Femur (tissue), 1 donor: ENCODE data around the gene ATPAF1.

Source experiments
- DNase-seq: peaks from one replicate; pipeline ENCODE4 v3.0.0-alpha.2; 2017

ATPAF1 gene

DNA sequence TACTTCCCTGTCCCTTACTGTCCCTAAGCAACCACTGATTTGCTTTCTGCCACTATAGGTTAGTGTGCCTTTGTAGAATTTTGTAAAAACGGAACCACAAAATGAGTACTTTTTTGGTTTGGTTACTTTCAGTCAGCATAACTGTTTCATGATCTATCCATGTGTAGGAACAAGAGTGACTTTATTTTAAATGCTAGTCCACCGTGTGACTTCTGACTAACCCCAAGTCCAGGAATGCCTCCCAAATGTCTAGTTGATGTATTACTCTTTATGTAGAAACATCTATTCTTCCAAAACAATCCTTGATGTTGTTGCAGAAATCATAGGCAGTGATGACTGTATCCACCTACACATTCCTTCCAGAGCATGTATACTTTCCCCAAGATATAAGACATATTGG lies 21.3 kb downstream of the ATPAF1 start:
- no peak for DNase-seq

DNA sequence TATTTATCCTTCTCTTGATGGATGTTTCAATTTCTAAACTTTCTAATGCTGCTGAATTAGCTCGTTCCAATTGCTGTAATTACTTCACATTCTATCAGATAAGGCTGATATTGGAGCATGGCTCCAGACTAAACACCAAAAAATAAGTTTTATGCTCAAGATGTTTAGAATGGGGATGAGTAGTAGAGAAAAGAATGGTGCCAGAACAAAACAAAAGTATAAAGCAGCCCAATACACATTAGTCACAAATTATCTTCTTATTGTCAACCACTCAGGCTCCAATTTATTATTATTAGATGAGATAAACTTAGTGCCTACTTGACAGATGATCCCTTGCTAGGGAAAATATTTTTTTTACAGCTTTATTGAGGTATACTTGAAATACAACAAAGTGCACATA lies 21.8 kb downstream of the ATPAF1 start:
- no peak for DNase-seq

DNA sequence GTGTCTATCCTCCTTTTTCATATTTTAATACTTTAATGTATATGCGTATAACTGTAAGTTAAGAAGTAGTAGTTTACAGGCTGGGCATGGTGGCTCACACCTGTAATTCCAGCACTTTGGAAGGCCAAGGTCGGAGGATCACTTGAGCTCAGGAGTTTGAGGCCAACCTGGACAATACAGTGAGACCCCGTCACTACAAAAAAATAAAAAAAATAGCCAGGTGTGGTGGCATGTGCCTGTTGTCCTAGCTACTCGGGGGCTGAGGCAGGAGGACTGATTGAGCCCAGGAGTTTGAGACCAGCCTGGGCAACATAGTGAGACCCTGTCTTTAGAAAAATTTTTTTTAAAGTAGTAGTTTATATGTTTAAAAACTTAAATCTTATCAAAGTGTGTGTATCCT lies 22.3 kb downstream of the ATPAF1 start:
- no peak for DNase-seq

DNA sequence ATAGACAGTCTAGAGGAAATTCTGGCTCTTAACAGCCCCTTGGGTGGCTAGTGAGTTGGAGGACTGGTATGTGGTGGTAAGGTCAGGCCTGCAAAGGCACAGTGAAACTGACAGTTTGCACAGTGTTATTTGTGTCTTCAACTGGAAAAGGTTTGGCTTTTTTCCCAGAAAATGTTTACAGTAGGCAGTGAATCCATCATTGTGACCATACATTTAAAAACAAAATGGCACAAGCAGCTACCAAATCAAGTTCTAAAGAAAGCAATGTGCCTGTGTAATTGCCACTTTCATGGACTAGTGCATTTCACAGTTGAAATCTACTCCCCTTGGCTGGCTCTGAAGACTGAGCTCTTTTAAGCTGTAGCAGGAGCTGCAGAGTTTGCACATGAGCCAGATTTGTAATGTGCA lies 24.8 kb downstream of the ATPAF1 start:
- no peak for DNase-seq

DNA sequence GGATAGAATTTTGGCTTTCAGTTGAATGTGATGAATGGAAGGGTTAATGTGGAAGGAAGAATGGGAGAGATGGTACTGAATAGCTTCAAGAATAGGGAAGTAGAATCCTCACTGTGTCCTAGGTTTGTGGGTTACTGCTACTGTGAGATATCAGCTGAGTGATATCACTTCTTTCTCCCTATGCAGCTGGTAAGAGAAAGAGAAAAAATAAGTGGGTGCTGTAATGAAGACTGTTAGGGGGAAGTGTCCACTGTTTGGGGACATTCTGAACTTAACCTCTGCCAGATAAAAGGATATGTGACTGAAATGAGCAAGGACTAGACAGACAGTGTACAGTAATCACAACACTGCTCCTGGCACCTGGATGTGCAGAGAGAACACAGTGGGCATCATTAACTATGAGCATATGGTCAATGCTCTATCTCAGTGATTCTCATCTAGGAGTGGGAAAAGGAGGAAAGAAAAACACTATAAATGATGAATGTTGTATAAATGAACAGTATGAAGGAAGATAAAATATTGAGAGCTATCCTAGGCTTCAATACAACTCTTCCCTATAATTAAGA lies 26.0 kb downstream of the ATPAF1 start:
- no peak for DNase-seq

DNA sequence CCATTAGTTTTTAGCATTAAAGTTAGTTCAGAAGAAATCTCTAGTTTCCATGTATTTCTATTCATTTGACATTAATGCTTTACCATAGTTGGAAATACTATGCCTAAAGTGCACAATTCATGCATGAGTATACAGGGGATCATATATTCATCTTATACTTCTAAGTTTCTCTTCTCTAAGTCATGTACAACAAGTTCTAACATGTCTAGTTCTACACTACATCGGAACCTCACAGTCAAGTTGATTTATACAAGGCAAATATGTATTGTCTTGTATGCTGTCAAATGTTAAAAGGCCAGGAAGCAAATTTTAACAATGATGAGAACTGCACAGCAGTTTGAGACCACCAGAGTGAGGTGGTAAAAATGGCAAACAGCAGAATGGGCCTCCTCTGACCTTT lies 28.6 kb downstream of the ATPAF1 start:
- DNase-seq = no peak

- DNase-seq = no peak
These were observed 29.2 kb downstream of the ATPAF1 start for GRCh38 chr1:46638921-46639320.

- no peak for DNase-seq
These were observed 30.6 kb downstream of the ATPAF1 start for GRCh38 chr1:46637444-46638083.

- DNase-seq = no peak
These were observed 33.0 kb downstream of the ATPAF1 start for GRCh38 chr1:46635205-46635604.

- DNase-seq = no peak
These were observed 37.4 kb downstream of the ATPAF1 start for GRCh38 chr1:46630719-46631118.

- DNase-seq = no peak
These were observed 44.2 kb downstream of the ATPAF1 start for GRCh38 chr1:46623743-46624644.

DNA sequence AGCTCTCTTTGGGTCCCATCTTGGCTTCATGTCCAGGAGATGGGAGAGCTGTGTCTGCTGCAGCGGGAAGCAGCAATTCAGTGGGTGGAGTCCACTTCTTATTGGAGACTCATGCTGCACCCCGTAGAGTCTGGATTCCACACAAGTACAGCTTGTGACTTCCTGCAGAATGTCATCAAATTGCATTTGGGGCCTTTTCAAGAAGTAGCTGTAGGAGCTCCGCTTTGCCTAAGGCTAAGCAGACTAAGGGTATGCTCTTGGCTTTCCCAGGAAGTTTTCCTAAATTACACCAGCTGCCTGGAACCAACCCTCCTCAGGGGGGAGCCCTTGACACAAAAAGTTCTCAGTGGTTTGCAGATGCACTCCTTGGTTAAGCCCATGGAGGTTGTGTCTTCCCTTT lies 45.8 kb downstream of the ATPAF1 start:
- DNase-seq = no peak

DNA sequence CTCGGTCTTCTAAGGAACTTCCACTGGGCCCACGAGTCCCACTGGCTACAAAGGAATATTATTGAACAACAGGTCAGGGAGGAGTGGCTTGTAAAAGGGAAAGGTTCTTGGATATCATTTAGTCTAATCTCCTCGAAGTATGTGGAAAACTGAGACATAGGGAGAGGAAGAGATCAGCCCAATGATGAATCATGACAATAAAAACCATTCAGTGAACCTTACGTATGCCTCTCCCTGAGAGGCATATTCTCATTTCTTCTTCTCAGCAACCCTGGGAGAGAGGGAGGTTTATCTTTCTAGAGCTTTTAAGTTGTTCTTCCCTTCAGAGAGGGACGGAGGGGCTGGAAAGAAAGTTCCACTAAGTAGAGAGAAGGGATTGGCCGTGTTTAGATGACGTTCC lies 46.2 kb downstream of the ATPAF1 start:
- DNase-seq = no peak

DNA sequence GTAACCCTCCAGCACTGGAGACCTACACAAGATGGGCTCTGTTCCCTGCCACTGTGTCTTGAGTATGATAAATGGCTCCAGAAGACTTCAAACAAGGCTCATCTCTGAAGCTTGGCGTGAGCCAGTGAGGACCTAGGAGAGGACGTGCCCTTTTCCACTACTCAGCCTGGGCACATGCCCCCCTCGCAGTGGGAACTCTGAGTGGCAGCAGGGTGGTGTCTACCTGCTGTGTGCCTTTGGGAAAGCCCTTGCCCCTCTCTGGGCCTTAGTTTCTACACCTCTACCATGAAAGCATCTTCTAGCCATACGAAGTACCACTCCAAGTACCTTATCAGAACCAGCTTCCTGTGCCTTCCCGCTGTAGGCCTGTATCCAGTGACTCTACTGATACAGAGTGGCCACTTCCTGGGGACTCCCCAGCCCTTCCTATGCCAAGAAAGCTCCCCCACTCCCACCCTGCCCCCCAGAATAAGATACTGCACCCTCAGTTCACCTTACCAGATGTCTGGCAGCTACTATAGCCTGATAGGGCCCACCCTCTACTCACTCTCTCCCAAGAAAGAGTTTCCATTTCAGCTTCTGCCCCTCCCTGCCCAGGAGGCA lies 48.4 kb downstream of the ATPAF1 start:
- no peak for DNase-seq

DNA sequence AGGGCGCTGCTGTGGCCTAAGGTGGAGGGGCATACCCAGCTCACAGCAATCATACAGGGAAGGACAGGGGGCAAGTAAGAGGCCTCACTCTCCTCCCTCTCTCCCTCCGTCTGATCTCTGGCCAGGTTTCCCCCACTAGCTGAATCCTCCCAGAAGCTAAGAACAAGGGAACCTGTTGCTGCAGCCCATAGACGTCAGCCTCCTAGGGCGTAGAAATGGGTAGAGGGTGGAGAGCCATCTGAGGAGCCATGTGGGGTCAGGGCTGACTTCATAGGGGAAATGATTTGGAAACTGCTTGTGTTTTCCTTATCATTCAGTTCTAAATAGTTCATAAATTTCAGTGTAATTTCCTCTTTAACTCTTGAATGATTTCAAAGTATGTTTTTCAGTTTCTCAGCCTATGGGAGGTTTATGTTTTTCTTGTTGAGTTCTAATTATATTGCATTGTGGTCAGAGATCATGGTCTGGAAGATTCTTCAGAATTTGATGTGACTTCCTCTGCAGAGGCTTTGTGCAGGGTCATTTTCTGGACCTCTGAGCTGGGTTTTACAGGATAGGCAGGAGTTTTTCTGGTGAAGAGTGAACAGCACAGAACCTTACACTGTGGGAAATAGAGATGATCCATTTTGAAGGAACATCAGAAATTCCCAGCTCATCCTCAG lies 49.3 kb downstream of the ATPAF1 start:
- no peak for DNase-seq

DNA sequence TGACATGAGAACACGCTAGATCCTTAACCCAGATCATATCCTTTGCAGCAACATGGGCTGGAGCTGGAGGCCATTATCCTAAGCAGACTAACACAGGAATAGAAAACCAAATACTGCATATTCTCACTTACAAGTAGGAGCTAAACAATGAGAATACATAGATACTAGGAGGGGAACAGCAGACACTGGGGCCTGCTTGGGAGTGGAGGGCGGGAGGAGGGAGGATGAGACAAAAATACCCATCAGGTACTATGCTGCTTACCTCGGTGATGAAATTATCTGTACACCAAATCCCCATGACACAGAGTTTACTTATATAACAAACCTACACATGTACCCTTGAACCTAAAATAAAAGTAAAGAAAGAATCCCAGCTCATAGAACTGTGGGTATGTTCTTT lies 50.3 kb downstream of the ATPAF1 start:
- no peak for DNase-seq

- DNase-seq = no peak
These were observed 50.9 kb downstream of the ATPAF1 start for GRCh38 chr1:46617108-46617800.

GRCh38 chr1:46616277-46617107 lies 51.7 kb downstream of the ATPAF1 start, which contains the start of gene MOB3C:
TSS of gene MOB3C (minus strand) at chr1:46616811. CDS start at chr1:46613321, 3,490 bp downstream.
- peak; percentile 91 for DNase-seq

DNA sequence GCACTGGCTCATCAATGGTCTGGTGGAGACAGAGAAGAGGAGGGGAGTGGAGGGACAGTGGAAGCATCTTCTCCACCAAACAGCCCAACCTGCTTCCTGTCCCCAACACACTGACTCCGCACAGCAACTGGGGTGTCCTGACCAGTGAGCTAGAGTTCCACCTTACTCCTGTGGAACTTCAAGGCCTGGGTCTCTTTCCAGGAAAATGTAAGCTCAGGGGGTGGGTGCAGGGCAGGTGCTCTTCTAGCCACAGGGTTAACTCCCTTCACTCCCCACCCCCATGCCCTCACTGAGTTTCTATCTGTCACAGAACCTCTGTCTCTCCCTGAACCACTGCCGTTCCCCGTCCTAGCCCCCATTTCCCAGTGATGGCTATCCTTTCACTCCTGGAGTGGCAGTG lies 52.4 kb downstream of the ATPAF1 start:
- no peak for DNase-seq

DNA sequence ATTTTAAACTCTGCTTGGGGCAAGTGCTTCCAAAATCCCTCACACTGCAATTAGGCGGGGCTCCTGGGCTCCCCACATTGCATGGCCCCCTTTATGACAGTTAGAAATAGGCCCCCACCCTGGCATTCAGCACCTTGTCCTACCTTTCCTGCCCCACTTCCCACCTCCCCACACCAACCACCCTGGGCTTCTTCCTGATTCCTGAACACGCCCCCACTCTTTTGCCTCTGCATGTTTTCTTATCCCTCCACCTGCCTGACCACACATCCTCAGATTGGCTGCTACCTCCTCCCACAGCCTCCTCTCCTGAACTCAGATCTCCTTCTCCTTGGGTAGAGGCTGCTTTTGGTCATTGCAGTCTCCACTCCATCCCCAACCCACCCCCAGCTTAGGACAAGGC lies 53.1 kb downstream of the ATPAF1 start:
- DNase-seq = no peak

DNA sequence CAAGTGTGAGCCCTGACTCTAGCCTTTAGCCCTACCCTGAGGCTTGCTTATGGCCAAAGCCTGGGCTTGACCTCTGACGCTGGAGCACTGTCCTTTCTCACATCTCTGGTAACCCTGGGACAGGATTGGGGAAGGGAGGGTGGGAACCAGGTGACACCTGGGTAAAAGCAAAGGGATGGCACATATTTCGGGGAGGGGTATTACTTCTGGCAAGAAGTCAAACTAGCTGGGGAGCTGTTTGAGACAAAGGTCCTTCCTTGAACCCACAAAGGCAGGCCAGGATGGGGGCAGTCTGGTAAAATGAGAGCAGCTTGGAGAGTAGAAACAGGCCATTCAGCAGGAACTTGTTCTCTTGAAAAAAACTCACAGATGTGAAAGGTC lies 53.6 kb downstream of the ATPAF1 start:
- no peak for DNase-seq
